Omental fat pad (tissue), 4 donors: Measurements from ENCODE around the gene ANKRD50. TPM values are rescaled to one million over a fixed set of nuclear protein-coding genes. Genes with fewer than 3 reads are reported as not detected.

Source experiments
- ATAC-seq: fragments of 150-250 bp; one replicate; pipeline ENCODE4 v1.9.1; 2016; ENCODE audit warnings: mild to moderate bottlenecking, moderate library complexity; ENCODE audit not compliant: low FRiP score
- DNase-seq: peaks from one replicate; pipeline ENCODE4 v3.0.0-alpha.2; 2019; ENCODE audit warnings: low spot score
- total RNA-seq, 4 donors: library from RNA; depleted of rRNA; stranded (reverse); fragments of >200 nt; gene quantifications; one replicate each; pipeline ENCODE4 v1.1.0, GENCODE V29; 2016
- TF ChIP-seq, protein P1 (sequence below), 3 donors: fragments of 450-650 bp; IDR thresholded peaks; one replicate each; pipeline ENCODE4 v1.5.1; 2016 to 2017; ENCODE audit warnings: antibody characterized with exemption in 3 of 3, mild to moderate bottlenecking in 3 of 3, moderate library complexity in 2 of 3

ANKRD50 gene
- total RNA-seq, 4 donors from 2014 or later = 10.6 to 21.0 (median 15.5) TPM

DNA sequence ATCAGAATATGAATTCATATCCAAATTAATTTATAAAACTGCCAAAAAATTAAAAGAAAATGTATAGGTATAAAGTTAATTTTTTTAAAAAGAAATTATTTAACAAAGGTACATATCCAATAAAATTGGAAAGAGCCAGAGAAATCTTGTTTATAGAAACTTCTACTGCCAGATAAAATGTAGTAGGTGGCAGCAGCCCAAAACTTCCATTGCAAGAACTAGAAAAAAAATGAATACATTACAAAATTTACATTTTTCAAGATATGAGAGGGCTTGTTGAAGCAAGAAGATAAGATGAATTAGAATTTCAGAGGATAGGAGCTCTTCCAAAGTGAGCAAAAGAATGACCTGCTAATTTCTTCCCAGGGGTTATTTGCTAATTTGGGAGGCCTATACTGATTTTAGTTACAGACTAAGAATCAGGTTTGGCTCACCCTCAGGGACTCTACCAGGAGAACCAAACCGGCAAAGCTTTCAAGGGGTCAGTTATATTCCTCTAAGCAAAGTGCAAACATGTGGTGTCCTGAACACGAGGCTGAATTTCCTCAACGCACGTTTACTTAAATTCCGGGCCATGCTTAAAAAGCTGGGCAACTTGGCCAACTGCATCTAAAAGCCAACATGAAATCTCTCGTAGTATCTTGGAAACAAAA is 17.5 kb downstream of the ANKRD50 start:
- DNase-seq (no peak), ATAC-seq (no peak)
- TF ChIP-seq, protein P1, sequence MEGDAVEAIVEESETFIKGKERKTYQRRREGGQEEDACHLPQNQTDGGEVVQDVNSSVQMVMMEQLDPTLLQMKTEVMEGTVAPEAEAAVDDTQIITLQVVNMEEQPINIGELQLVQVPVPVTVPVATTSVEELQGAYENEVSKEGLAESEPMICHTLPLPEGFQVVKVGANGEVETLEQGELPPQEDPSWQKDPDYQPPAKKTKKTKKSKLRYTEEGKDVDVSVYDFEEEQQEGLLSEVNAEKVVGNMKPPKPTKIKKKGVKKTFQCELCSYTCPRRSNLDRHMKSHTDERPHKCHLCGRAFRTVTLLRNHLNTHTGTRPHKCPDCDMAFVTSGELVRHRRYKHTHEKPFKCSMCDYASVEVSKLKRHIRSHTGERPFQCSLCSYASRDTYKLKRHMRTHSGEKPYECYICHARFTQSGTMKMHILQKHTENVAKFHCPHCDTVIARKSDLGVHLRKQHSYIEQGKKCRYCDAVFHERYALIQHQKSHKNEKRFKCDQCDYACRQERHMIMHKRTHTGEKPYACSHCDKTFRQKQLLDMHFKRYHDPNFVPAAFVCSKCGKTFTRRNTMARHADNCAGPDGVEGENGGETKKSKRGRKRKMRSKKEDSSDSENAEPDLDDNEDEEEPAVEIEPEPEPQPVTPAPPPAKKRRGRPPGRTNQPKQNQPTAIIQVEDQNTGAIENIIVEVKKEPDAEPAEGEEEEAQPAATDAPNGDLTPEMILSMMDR (IDR thresholded peaks at IDR 0.05) = no peak

DNA sequence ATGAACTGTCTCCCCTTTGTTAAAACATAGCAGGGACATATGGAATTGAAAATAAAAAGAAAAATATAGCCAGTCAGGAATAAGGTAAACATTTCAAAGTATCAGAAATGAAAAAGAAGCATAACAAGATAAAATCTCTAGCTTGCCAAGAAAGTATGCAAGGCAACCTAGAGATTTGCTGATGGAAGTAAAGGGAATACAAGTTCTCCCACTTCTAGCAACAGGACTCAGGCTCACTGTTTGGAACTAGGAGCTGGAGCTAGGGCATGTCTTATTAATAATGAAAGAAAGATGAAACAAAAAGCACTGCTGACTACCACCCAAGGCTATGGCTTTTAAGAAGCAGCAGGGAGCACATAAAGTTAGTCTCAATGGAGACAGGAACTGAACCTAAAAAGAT is 18.2 kb downstream of the ANKRD50 start:
- no peak for ATAC-seq

DNA sequence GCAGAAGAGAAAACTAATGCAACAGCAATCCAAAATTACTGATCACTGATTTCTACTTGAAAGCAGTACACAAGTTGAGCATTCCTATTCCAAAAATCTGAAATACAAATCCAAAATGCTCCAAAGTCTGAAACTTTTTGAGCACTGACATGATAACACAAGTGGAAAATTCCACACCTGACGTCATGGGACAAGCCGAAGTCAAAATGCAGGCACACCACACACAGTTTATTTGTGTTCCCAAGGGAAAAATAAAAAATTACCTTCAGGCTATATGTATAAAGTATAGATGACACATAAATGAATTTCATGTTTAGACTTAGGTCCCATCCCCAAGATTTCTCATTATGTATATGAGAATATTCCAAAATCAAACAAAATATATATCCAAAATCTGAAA is 20.7 kb downstream of the ANKRD50 start:
- ATAC-seq = no peak

More for the DNA sequence above, 18.2 kb downstream of the ANKRD50 start:
- TF ChIP-seq, protein P1 (IDR thresholded peaks at IDR 0.05) = no peak
- no peak for DNase-seq

GRCh38 chr4:124686279-124686678 is 26.3 kb downstream of the ANKRD50 start:
- TF ChIP-seq, protein P1 (IDR thresholded peaks at IDR 0.05) = no peak
- no peak for ATAC-seq
- no peak for DNase-seq

More for the DNA sequence above, 20.7 kb downstream of the ANKRD50 start:
- DNase-seq = no peak
- TF ChIP-seq, protein P1 (IDR thresholded peaks at IDR 0.05) = no peak

DNA sequence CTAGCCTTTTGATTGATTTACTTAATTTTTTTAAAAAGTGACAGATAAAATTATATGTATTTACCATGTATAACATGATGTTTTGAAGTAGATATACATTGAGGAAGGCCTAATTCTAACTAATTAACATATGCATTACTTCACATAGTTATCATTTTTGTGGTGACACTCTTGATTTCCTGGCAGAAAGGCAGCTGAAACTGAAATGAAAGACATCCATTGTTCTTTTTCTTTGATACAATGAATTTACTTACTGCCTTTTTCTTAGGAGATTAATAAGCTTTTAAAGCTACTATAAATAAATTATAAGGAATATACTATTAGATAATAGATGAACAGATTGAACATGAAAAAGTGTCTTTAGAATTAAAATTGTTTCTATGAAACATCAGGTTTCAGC is 26.7 kb downstream of the ANKRD50 start:
- DNase-seq = no peak
- ATAC-seq = no peak
- TF ChIP-seq, protein P1 (IDR thresholded peaks at IDR 0.05) = no peak

DNA sequence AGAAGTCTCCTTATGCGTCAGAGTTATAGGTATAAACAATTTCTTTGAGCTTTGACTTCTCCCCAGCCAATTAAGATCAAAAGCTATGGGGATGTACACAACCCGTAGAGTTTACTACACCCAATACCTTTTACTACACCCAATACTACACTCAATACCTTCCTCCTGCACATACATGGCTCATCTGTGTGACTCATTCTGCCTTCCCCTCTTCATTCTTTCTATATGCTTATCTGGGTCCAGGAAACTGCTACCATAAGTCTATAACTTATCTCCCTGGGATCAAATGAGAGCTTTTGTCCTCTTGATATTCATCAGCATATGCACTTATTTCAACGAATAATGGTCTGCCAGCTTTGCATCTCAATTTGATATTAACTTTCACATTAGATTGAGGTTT is 28.2 kb downstream of the ANKRD50 start:
- no peak for ATAC-seq
- TF ChIP-seq, protein P1 (IDR thresholded peaks at IDR 0.05) = no peak
- no peak for DNase-seq

DNA sequence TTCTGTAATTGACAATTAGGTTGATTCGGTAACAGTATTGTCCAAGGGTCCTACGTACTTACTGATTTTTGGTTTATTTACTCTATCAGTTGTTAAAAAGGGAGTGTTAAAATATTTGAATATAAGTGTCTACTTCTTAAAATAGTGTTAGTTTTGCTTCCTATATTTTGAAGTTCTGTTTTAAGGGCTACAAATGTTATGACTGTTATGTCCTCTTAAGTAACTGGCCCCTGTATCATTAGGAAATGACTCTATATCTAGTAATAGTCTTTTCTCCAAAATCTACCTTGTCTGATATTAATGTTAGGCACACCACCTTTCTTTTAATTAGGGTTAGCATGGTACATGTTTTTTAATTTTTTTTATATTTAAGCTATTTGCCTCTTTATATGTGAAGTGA is 30.1 kb downstream of the ANKRD50 start:
- no peak for DNase-seq
- ATAC-seq = no peak
- TF ChIP-seq, protein P1 (IDR thresholded peaks at IDR 0.05) = no peak
